HG02938 (cell line): ENCODE measurements around the gene PNPLA2.

Source experiments
- ATAC-seq: cut with Tn5 transposase; IDR thresholded peaks from one replicate; pipeline ENCODE4 v1.9.1; 2021; ENCODE audit warnings: mild to moderate bottlenecking, moderate library complexity; ENCODE audit not compliant: unreplicated experiment

Gene PNPLA2

DNA sequence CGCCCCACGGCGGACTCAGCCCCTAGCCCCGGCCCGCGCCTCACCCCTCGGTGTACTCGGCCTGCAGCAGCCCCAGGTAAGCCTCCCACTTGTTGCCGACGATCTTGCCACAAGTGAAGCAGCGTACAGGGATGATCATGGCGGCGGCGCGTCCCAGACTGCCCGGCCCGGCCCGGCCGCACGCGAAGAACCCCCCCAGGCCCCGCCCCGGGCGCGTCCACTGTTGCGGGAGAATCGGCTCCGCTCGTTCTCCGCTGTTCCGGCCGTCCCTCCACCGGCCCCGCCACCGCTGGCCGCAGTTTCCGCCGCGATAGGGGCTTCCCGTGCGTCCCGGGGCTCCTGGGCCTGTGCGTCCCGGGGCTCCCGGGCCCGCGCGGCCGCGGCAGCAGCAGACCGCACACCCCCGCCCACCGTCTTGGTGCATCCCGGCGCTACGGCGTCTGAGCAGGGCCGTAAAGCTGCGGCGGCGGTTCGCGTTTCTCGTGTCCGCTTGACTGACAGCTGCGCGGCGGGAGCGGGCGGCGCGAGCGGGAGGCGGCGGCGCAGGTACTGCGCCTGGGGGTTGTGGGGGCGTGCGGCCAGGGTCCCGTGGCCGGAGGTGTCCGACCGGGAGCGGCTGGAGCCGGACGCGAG lies 23.8 kb downstream of the PNPLA2 start, which contains the start of the genes POLR2L and TSPAN4:
POLR2L (minus strand) TSS at position 160 of the 633 bp plus-strand sequence; CDS start at position 139, 21 bp downstream.
TSPAN4 (plus strand) TSS at position 483 of the 633 bp plus-strand sequence. CDS start 7,453 bp downstream, outside the sequence.
- ATAC-seq = peak; percentile 60

DNA sequence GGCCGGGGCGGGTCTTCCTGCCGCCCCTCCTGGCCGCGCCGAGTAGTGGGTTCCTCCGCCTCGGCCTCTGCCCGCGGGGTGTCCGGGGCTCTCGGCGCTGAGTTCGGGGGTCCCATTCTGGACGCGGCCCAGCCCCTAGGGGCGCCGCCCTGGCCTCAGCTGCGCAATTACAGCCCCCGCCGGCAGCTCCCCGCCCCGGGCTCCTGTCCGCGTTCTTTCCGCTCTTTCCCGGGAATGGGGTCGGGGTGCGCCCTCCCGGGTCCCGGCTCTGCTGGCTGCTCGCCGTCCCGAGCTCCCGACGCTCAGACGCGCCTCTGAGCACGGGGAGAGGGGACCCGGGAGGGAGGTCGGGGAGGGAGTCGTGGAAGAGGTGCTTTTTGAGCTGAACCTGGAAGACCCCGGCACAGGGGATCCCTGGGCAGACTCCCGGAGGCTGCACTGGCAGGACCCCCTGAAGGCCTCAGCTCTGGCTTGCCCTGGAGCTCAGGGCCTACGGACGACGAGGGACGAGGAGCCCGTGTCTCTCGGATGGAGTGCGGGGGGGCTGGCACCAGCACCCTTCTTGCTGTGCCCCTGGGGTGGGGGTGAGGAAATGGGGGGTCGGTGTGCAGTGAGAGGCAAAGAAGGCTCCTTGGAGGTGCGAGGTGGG lies 24.5 kb downstream of the PNPLA2 start:
- ATAC-seq = peak; percentile 2

DNA sequence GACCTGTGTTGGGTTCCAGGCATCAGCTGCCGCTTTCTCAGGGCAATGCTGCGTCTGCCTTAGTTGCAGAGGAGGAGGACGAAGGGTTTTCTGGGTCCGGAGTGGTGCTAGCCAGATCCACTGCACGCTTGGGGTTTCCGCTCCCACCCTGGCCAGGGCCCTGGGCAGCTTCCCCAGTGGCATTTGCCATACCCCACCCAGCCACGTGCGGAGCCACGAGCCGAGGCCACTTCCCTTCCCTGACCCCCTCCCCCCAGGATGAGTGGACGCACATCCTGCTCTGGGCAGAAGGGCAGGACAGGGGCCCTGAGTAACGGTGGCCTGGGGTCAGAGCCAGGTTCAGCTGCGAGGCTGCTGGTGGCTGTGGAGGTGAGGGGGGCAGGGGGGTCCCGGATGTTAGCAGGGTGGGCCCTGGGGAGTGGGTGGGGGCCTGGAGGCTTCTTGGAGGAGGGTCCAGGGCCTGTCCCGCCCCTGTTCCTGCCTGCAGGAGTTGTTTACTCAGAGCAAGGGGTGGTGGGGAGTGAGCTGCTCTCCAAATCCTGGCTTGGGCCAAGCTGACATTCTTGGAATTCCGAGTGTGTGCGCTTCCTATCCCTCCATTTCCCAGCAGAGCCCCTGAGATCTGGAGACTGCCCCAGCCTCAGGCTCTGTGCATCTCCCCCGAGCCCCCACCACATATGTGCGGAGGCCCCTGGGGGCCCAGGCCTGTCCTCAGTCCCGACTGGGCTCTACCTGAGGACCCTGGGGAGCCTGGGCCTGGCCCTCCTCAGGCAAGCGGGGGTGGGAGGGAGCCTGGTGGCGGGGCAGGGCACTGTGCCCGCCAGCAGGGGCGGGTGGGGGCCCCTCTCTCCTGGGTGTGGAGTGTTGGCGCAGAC lies 25.3 kb downstream of the PNPLA2 start:
- no peak for ATAC-seq

DNA sequence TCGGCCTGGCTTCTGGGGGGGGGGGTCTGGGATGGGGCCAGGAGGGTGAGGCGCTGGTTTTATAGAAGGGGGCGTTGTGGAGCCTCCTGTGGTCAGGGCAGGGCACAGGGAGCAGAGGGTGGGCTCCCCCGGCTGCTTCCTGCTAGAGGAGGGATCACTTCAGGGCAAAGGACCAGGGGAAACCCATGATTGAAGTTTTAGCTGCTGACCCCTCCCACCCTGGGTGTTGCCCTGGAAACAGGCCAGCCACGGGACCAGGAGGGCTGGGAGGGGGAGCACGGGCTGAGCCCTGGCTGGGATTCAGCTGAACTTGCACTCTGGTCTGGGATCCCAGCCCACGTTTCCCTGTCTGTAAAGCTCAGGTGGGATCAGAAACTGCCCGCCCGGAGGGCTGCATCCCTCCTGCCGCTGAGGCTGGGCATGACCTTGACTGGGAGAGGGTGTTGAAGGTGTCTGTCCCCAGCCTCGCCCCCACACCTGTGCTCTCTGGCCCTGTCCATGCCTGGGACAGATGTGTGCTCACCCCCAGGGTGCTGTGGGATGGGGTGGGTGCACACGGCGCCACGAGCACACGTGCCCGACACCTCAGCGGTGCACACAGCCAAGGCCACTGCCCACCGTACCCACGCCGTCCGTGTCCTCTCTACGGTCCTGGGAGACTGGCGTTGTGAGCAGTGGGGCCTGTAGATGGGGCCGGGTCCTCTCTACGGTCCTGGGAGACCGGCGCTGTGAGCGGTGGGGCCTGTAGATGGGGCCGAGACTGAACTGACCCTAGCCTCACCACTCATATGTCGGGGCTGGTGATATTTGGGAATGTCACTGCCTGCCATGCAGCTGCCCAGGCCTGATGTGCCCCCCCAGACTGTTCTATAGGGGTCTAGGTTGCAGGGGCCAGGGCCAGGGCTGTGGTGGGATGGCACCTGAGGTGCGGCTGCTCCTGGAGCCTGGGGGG lies 26.3 kb downstream of the PNPLA2 start:
- ATAC-seq = no peak

DNA sequence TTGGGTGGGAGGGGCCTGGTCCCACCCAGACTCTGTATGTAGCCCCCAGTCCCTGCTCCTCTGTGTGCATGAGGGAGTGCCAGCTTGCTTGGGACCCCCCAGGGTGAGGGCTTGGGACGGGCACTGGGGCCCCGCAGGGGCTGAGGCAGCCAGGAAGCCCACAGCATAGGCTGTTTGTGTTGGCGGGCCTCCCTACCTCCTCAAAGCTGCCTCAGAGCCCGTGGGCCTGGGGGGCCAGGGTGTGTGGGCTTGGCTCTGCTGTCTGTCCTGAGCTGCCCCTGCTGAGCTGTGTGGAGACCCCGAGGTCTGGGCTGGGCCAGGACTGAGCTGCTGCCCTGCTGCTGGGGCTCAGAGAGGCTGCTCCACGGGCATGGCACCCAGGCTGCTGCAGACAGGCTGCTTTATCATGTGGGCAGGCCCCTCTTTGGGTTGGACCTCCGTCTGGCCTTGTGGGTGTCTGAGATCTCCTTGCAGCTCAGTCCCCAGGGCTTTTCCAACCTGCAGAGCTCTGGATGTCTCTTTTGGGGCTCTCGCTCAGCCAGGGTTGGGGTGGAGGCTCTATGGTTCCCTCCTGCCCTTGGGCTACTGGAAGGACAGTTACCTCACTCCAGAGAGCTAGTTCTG lies 27.3 kb downstream of the PNPLA2 start:
- no peak for ATAC-seq

DNA sequence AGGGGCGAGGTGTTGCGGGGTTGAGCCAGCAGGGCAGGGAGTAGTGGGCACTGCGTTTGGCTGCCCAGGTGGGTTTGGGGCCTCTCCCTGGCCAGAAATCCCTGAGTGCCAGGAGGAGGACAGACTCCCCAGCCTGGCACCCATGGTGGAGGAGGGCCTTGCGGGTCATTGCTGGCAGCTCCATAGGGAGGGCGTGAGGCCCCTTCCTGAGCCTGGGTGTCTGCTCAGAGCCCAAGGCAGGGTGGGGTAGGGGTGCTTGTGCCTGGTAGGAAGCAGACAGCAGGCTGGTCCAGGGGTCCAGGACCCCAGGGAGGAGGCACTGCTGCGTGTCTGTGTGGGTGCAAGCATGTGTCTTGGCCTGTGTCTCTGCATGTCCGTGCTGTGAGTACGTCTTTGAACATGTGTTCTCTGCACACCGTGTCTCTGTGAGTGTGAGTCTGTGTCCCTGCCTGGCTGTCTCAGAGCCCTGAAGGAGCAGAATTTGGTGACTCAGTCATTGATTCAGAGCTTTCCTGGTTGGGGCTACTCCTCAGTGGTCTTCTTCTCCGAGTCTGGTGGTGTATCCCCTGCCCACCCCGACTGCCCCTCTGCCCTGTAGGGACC lies 27.9 kb downstream of the PNPLA2 start:
- ATAC-seq = no peak

DNA sequence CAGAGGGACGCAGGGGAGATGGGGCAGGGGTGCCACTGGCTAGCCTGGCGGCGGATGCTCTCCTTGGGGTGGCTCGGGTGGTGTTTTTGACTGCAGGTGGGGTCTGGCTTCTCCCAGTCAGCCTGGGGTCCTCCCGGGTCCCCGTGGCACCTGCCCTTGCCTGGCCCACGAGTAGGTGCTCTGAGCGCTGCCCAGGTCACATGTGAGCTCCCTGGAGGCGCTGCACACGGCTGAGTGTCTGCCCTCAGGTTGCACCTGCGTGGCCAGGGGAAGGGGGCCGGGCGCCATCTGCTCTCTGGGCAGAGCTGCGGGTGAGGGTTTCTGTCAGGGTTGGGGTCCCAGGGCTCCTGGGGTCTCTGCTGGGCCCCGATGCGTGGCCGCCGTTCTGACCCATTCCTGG lies 29.2 kb downstream of the PNPLA2 start:
- no peak for ATAC-seq

DNA sequence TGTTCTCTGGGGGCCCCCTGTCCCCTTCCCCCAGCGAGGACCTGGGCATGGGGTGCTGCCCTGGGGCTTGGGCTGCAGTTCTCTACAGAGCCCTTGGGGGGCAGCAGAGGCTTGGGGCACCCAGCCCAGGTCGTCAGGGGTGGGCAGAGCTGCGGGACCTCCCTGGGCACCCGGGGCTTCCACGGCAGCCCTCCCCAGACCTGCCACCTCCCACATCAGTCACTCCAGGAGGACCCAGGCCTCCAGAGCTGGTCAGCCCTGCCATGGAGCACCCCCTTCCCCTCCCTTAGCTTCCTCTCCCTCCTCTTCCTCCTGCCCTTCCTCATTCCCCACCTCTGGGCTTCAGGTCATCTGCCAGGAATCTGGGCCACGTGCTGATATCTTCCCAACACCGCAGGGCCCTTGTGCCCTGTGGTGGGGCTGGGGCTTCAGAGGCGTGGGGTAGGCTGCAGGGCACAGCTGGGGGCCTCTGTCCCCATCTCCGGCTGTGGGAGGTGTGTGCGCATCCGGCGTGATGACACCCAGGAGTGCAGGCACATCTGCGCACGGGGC lies 29.7 kb downstream of the PNPLA2 start:
- ATAC-seq = no peak

DNA sequence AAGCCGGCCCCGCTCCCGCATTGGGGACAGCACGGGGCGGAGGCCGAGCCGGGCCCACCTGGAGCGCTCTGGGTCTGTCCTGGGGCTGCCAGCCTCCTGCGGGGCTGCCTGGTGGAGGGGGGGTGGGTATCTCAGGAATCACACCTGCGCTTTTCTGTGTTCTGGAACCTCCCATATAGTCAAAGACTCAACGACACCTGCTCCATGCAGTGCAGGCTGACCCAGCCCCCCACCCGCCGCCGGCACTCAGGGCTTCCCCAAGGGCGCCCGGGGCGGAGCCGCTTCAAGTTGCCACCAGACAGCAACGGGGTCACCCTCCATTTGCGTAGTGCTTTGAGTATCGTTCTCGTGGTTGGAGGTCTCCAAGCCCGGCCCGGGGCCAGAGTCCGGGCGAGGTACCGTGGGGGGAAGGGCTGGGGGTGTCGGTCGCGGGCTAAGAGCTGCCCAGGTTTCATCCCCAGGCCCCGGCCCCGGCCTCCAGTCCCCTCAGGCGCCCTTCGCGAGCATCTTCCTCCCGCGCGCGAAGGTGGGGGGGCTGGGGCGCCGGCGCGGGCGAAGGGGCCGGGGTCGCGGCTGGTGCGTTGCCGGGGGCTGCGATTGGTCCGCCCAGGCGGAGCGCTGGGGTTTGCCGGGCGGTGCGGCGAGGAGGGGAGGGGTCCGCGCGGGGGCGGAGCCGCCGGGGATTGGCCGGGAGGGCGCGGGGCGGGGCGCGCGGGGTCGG lies 30.6 kb downstream of the PNPLA2 start:
- ATAC-seq = no peak

DNA sequence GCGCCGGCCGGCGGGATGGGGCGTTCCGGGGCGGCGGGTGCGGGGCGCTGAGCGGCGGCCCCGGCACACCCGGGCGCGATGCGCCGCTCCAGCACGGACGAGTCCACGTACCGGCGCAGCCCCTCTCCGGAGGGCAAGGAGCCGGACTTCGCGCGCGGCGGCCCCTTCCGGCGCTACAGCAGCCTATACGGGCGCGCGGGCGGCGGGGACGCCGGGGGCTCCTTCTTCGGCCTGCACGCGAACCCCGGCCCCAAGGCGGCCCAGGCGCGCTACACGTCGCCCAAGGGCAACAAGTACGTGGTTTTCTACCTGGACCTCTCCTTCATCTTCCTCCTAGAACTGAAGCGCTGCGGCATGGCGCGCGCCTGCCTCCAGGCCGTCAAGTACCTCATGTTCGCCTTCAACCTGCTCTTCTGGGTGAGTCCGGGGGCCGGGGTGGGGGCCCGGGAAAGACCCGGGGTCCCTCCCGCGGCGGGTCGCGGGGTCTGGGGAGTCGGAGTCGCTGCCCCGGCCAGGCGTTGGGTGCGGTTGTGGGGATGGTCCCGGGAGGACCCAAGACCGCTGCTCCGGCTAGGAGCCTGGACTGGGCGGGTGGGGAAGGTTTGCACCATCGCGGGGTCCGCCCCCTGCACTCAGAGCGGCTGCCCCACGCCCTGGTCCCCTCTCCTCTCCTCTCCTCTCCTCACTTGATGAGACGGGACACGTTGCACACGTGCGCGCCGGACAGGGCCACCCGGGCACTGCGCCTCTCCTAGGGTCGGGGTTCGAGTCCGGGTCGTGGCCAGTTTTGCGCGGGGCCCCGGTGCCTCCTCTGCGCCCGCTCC lies 31.4 kb downstream of the PNPLA2 start:
- no peak for ATAC-seq

DNA sequence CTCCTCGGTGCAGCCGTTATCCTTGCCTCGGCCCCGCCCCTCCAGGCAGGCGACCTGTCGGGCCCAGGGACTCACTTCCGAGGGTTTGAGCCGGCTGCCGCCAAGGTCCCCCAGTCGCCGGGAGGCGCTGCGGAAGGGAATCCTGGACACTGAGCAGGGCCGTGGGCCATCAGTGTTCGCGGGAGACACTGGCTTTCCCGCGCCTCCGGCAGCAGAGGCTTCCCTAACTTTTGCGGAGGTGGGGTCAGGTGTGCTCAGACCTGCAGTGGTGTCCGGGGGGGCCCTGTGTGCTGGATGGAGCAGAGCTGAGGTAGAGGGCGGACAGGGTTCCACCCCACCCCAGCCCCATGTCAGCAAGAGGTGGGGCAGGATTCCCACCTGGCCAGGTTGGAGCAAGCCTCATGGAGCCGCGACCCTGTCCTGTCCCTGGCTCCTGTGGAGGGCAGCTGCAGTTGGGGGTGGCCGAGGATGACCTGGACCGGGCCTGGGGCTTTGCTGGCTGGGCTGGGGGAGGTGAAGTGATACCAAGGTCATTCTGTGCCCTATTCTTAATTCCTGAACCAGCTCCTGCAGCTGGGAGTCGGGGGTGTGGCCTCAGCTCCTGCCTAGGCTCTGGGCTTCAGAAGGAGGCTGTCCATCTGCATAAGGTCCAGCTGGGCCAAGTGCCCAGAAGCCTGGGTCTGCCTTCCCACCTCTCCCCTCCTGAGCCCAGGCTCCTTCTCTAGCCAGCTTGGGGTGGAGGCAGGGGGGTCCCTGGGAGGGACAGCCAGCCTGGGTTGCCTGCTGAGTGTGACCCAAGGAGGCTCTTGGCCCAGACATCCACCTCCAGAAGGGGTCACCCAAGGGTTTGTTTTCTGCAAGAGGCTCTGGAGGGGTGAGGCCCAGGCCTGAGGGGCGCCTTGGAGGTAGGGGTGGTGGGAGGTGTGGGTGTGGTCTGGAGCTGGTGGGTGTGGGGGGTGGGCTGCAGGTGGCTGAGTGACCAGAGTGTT lies 32.4 kb downstream of the PNPLA2 start:
- ATAC-seq = no peak

DNA sequence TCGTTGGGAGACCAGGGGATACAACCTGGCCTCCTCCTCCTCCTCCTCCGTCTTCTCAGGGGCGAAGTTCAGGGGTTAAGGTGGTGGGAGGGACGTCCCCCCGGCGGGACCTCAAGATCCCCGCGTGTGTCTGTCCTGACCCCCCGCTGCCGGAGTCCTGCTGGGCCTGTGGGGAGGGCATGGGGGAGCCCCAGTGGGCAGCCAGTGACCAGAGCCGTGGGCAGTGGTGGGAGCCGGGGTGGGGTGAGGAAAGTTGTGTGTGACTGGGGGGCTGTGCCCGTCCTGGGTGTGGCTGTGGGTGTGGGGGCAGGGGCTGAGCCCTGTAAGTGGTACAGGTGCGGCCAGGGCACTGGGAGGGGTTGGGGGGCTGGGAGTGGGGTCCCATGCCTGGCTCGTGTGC lies 34.0 kb downstream of the PNPLA2 start:
- ATAC-seq = no peak

DNA sequence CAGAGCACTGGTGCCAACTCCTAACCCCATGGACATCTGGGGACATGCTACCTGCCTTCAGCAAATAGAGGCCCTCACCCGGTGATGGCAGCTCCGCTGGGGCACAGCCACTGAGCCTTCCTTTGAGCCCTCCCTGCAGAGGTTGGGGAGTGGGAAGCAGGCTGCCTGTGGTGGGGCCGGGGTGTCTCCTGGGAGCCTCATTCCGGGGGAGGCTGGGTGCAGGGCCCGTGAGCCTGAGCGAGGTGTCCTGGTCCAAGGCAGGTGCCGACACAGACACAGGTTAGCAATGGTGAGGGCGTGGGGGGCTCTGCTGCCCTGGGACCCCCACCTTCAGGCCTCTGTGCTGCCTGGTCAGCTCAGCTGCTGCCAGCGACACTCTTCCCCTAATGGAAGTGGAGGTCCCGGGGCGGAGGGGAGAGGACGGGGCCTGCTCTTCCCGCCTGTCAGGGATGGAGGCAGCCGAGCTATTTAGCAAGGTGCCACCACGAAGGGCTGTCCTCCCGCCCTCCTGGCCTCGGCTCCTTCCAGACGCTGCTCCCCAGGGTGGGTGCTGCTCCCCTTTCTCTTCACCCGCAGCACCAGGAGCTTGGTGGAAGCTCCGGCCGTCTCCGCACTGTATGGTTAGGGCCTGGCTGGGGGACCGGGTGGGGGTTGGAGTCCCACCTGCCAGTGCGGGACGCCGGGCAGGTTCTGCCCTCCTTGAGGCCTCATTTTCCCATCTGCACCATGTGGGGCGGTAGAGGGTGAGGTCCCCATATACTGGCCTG lies 35.2 kb downstream of the PNPLA2 start:
- no peak for ATAC-seq

DNA sequence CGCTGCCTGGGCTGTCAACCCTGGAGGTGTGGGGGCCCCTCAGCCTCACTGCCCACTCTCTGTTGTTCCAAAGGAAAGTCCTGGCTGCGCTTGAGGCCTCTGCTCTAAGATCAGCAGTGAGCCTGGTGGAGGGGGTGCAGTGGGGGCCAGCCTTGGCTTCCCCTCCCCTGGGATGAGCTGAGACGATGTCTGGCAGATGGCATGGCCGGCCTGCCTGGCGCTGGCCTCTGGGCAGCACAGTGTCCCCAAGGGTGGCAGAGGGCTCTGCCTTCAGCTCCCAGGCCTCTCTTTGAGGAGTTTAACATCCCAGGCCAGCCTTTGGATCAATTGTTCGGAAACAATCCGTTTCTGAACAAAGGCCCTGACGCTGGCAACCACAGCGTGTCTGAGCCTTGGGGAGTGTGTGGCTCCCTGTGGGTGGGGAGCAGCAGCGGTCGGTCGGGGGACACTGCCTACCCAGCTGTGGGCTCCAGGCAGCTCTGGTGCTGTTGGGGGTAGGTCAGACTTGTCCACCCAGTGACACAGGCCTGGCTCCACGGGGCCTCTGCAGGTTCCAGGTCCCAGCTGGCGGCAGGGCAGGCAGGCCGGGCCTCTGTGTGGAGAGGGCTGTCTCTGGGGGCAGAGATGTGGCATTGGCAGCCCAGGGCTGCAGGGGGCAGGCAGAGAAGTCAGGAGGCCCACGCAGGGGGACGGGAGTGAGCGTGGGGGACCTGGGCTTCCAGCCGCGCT lies 36.1 kb downstream of the PNPLA2 start:
- no peak for ATAC-seq

DNA sequence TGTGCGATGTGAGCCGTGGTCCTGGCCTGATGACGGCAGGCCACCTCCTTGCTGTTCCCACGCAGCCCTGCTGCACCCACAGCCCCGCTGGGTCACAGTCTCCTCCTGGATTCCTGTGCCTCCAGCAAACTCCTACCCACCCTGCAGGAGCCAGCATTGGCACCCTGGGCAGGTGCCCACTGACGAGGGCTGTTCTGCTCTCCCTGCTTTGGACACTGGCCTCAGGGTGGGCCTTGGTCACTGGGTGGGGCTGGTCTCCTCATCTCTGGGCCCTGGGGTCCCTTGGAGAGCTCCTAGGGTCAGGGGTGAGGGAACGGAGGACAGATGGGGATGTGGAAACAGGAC lies 36.6 kb downstream of the PNPLA2 start:
- ATAC-seq = no peak
